NCI-H345 treated with DMSO at 0.1 percent for 48 hours (cell line): ENCODE measurements around the gene B3GALT6.

Experiments
- DNase-seq: peaks from one replicate; lab custom pipeline; 2025; ENCODE audit not compliant: unreplicated experiment; lab: John Stamatoyannopoulos, UW

The B3GALT6 gene

GRCh38 chr1:1259951-1260600, 28.0 kb downstream of the B3GALT6 start:
- DNase-seq = peak; percentile 31

GRCh38 chr1:1260843-1261560, 29.0 kb downstream of the B3GALT6 start:
- no peak for DNase-seq

GRCh38 chr1:1262071-1262470, 30.0 kb downstream of the B3GALT6 start:
- DNase-seq = no peak

- no peak for DNase-seq
These were observed 30.7 kb downstream of the B3GALT6 start for GRCh38 chr1:1262758-1263157.

DNA sequence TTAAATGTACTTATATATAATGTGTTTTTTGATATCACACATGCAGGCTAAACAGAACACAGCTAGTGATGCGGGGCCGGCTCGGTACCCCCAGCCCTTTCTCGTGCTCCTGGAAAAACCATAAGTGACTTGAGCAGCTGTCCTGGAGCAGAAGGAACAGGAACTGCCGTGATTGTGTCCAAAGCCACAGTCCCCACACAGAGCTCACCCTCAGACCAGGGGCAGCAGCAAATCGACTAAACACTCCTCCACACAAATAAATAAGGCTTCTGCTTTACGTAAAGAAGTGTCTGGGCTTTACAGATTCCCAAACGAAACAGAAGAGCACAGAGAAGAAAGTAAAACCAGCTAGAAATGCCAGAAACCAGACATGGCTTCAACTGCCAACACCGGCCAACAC, 32.0 kb downstream of the B3GALT6 start:
- DNase-seq = no peak

DNA sequence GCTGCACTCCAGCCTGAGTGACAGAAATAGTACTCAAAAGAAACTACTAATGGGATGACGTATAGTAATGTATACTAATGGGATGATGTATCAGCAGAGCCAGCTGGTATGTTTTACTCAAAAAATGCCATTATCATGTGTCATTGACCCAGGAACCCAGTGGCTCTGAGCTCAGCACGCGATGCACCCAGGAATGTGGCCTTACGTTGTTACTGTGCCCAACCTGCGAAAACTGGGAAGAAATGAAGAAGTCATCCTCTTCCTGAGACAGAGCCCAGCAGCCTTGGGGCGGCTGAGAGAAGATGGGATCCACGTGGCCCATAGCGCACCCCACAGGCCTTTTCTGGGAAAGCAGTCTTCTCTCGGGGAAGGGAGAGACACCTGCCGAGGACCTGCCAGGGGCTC, 32.8 kb downstream of the B3GALT6 start:
- no peak for DNase-seq

- no peak for DNase-seq
These were observed 35.6 kb downstream of the B3GALT6 start for GRCh38 chr1:1267488-1268283.

GRCh38 chr1:1268284-1268682, 36.2 kb downstream of the B3GALT6 start:
- DNase-seq = no peak

- no peak for DNase-seq
These were observed 38.8 kb downstream of the B3GALT6 start for GRCh38 chr1:1270813-1271212.

DNA sequence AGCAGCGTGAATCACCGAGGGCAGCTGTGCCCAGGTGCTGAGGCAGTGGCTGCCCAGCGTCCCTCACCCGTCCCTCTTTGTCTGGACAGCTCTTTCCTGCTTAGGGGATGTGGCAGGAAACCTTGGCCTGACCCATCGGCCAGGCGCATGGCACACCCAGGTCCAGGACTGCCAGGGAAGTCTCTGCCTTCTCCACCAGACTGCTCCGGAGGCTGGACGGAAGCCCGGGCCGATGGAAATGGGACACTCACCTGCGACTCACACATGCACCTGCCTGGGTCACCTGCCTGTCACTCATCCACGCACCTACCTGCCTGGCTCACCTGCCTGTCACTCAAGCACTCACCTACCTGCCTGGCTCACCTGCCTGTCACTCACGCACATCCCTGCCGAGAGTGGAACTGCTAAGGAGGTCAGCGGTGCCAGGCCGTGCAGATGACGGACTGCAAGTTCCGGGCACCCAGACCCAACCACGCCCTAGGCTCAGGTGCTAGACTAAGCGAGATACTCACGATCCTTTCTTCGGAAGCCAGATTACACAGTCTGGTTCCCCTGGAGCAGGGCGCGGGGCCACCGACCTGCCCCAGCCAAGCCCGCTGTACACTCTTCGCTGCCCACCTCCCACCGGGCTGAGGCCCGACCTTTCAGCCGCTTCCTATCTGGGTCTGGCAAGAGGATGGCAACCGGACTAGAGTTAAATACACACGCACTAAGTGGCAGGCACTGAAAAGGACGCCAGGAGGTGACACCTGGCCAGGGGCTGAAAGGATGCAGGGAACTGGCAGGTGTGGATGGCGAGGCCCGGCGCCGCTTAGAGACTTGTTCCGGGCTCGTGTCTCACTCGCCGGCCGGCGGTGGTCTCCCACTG, 40.5 kb downstream of the B3GALT6 start:
- no peak for DNase-seq

GRCh38 chr1:1273209-1273511, 41.1 kb downstream of the B3GALT6 start:
- DNase-seq = no peak

- peak; percentile 77 for DNase-seq
These were observed 41.7 kb downstream of the B3GALT6 start, which contains the start of gene UBE2J2 for GRCh38 chr1:1273512-1274298. UBE2J2 (minus strand) TSS chr1:1273854; CDS start chr1:1267992, 5,862 bp downstream.

GRCh38 chr1:1274299-1274930, 42.4 kb downstream of the B3GALT6 start:
- no peak for DNase-seq

GRCh38 chr1:1274931-1275431, 42.9 kb downstream of the B3GALT6 start:
- DNase-seq = no peak

DNA sequence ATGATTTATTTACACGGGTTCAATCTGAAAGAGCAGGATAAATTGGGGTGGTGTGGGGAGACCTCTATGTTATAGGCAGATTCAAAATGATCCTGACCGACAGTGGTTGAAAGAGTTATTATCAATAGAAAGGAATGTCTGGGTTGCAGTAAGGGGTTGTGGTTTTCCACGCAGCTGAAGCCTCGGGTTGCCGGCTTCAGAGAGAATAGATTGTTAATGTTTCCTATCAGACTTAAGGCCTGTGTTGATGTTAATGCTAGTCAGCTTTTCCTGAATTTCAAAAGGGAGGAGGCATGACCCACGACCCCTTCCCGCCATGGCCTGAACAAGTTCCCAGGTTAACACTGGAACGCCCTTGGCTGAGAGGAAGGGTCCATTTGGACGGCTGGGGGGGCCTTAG, 43.8 kb downstream of the B3GALT6 start:
- DNase-seq = no peak

- no peak for DNase-seq
These were observed 46.6 kb downstream of the B3GALT6 start for GRCh38 chr1:1278620-1279019.

- DNase-seq = no peak
These were observed 47.0 kb downstream of the B3GALT6 start for GRCh38 chr1:1279028-1279427.

DNA sequence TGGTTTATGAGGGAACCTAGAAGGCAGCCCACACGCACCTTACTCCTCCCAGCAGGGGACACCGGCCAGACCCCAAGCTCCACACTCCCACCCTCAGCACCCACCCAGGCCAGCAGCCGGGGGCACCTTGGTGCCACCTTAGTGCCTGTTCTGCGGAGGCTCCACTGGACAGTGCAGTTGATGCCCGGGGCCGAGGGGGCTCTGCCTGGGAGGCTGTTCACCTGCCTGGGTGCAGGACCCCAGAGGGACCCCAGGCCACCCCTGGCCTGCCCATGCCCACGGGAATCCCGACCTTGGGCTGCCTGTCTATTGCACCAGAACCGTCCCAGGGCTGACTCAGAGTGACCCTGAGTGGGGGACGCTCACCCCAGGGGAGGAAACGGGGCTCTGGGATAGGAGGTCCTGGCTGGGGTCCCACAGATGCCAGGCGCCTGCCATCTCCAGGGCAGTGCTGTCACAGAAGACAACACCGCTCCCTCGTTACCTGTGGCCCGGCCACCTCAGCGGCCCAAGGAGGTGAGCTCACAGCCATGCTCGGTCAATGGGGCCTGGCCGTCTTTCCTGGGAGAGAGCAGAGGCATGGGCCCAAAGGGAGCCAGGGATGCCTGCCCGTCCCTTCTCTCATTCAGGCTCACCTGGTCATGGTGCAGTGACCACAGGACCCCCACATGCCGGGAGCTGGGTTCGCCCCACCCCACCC, 48.9 kb downstream of the B3GALT6 start:
- DNase-seq = no peak
